Activated T-cell treated with anti-CD3 and anti-CD28 coated beads, Interleukin-2, amount 50 U/mL, for 4 hours (primary cell): ENCODE results near the gene TBATA. TPM values are rescaled to one million over a fixed set of nuclear protein-coding genes. Genes with fewer than 3 reads are reported as not detected.

Source experiments
- total RNA-seq, 3 donors: library from RNA; stranded (reverse); gene quantifications; one replicate each; pipeline ENCODE4 v1.2.1, GENCODE V29; 2021

The TBATA gene
- total RNA-seq, 3 donors from 2014 or later: not detected

Other genes with a start within 250 kb of the TBATA start
- gene PRF1, start 182.6 kb downstream of the TBATA start, total RNA-seq: 10 to 100 TPM; 15.7 to 57.6 (median 36.6) TPM
- gene ADAMTS14, start 112.9 kb downstream of the TBATA start, total RNA-seq: under 1 TPM; 0.08 to 0.15 (median 0.14) TPM
- gene SGPL1, start 30.6 kb upstream of the TBATA start, total RNA-seq: 10 to 100 TPM; 71.3 to 98.9 (median 90.5) TPM
- gene PCBD1, start 103.2 kb upstream of the TBATA start, total RNA-seq: 10 to 100 TPM; 27.9 to 30.9 (median 28.8) TPM